Activated naive CD4-positive, alpha-beta T cell treated with anti-CD3 and anti-CD28 coated beads, Interleukin-2, amount 50 U/mL, for 16 hours (primary cell): ENCODE measurements around the gene ARSG.

Experiments
- DNase-seq: peaks from one replicate; pipeline ENCODE4 v3.0.0-alpha.2; 2020

The ARSG gene

DNA sequence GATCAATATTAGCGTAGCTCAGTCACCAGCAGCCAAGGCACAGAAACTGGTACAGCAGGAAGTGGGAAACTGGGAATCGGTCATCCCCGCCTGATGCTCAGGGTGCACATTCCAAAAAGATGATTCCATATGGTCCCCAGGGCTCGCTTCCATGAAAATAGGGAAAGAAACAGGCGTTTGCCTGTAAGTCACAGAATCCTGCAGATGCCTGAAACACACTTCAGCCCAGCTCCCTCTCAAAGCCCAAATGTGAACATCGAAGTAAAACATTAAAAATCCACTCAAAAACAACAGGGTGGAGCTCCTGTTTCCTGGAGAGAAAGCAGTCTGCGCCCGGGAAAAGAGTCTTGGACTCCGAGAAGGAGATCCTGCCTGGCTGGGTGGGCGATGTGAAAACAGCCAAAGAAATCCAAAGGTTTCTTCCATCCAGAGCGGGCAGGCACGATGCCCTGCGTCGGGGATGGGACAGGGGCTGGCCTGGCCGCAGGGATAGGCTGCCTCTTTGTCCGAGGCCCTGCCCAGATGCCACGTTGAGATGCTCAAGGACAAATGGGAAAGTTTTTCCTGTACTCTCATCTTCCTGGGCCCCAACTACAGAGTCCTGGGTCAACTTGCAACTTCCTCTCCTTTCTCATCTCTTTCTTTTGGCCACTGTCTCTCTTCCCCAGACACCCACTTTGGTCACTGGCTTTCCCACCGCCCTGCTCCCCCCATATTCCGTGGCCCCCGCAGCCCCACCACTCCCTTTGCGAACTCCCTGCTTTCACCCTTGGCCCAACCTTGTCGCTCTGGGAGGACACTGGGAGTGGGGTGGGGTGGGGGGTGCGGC lies 165.3 kb downstream of the ARSG start:
- DNase-seq, result no peak

DNA sequence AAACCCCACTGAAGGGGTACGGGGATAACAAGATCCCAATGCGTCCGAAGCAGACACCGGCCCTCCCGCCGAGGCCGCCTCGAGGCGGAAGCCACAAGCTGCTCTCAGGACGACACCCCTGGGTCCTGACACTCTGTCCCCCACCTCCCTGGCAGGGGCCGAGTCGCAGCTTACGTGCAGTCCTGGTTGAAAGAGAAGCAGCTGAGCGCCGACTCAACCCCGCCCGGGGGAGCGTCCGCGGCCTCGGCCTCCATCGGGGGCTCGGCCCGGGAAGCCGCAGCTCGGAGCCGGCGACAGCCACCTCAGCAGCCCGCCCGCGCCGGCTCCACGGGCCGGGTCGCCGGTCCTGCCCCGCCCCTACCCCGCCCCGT lies 165.9 kb downstream of the ARSG start, which contains the start of gene WIPI1:
WIPI1 (minus strand) TSS at position 329 of the 371 bp plus-strand sequence; CDS start at position 254, 75 bp downstream.
- no peak for DNase-seq

DNA sequence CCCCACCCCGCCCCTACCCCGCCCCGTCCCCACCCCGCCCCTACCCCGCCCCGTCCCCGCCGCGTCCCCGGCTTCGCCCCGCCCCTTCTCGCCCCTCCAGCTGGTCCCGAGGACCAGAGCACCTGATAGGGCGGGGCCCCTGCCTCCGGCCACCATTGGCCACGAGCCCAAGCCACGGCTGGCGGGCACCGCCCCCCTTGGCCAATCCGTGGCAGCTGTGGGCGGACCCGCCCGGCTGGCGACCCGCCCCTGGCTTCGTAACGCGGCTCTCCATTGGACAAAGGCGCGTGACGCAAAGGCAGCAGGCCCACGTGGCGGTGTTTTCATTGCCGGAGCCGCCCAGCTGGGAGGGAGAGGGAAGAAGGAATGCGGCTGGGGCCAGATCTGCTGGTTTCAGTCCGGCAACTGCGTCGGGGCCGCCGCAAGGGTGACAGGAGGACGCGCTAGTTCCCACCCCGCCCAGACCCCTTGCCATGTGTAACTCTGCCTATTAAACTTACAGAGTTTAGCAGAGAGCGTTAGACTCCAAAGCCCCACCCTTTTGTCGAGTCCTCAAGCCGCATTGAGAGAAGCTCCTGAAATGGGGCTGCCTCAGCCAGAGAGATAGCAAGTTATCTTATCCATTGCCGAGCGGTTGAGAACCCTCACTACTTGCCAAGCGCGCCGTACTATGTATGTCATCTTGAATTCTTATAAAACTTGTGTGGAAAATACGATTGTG lies 166.4 kb downstream of the ARSG start:
- peak; percentile 98 for DNase-seq

- no peak for DNase-seq
Measured at GRCh38 chr17:68458260-68459036, 167.2 kb downstream of the ARSG start.

- DNase-seq, result no peak
Measured at GRCh38 chr17:68459037-68459639, 167.8 kb downstream of the ARSG start.

DNA sequence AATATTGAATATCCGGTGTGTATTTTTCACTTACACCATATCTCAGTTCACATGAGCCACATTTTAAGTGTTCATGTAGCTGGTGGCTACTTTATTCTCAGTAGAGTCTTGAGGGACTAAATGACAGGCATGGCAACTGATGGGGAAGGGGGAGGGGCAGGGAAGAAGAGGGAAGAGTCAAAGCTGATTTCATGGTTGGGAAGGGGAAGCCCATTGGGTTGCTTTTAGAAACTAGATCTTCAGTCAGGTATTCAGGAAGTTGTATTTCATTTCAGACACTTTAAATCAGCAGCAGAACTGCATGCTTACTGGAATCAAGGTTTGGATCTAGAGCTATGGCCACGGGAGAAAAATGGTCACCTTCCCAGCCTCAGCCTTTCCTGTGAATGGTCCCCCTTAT lies 168.9 kb downstream of the ARSG start:
- DNase-seq, result no peak

DNA sequence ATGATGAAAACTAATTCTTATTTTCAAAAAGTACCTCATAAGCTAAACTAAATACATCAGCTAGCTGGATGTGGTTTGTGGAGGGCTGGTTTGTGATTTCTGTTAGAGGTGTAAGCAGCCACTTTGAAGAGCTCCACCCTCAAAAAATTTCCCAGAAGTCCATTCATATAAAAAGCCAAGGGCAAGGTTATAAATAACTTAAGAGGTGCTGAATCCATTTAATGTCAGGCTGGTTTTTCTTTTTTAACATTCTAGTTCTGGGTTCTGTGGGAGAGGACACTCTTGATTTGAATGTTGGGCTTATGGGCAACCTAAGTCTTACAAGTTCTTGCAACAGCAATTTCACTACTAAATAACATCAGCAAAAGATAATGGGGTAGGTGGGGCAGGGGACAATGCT lies 169.4 kb downstream of the ARSG start:
- no peak for DNase-seq

DNA sequence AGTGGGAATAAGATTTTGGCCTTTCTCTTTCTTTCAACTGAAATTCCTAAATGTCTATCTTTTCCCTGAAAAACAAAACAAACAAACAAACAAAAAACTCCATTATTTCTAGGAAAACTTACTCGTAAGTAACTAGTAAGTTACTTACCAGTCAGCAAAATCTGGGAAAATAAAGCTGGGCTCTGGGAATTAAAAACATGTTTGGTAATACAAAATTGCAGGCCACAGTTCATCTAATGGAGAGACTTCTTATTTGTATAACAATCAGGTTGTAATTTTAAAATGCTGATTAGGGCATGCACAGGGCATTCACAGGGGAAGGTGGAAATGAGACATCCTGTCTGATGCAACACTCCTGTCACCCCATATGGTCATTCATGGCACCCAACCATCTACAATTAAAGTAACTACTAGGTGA lies 169.8 kb downstream of the ARSG start:
- DNase-seq, result no peak

GRCh38 chr17:68461589-68461988 lies 170.3 kb downstream of the ARSG start:
- DNase-seq, result no peak

- peak; percentile 63 for DNase-seq
Measured at GRCh38 chr17:68462381-68463210, 171.3 kb downstream of the ARSG start.

GRCh38 chr17:68463211-68464019 lies 172.1 kb downstream of the ARSG start:
- DNase-seq, result no peak

DNA sequence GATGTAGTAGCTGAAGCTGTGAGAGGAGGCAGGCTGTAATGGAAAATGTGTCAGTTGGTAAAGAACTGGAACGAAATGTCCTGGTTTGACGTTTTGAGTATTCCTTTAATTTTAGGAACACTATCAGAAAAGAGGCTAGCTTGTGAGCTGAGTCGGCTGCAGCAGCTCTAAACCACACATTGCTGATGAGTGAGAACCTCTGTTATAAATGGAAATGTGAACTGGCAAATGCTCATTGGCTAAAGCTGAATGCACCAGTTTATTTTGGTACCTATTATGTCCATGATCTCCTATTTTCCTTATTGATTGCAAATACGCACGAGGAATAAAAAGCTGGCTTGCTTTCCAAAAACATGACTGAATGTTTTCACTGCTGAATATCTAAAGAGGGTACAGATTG lies 177.0 kb downstream of the ARSG start:
- DNase-seq, result no peak

DNA sequence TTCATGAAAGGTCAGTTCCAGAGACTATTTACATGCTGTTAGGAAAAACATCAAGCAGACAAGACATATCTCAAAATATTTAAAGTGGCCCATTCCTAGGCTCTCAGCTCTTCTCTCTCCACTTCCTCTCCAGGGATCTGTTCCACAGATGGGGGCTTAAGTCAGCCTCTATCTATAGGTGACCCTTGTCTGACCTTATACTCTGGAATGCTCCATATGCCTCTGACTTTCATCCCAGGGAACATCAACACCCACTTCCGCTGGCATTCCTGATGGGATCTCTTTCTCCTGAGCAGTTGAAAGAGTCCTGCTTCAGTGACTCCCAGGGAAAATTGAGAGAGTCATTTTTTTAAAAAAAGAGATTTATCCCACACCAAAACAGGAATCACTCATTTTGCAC lies 177.5 kb downstream of the ARSG start:
- no peak for DNase-seq
